GM13977 (cell line): ENCODE results near the gene REXO1.
A peak's percentile ranks its signal among the peaks of the same experiment; 100 is the strongest.

ENCODE experiments used
- DNase-seq: peaks from one replicate; pipeline ENCODE4 v3.0.0; 2012; ENCODE audit warnings: low spot score
- CTCF ChIP-seq: IDR thresholded peaks from 2 replicates; pipeline ENCODE4 v1.5.1; 2012; ENCODE audit warnings: mild to moderate bottlenecking, control low read depth; ENCODE audit not compliant: insufficient read depth; ENCODE audit errors: extremely low read depth, missing control alignments
- in situ Hi-C: fragments of 300-500 bp; cut with MboI; formaldehyde crosslinking; loops from one replicate; pipeline ENCODE4 v1.12.0; 2022; ENCODE audit warnings: low sequenced_read_pairs, low pct_unique_long_range_greater_than_20kb, mixed read lengths, inconsistent platforms; ENCODE audit not compliant: unreplicated experiment

REXO1 gene

GRCh38 chr19:1768918-1769644 is 79.2 kb downstream of the REXO1 start:
- TF ChIP-seq CTCF = no peak
- in situ Hi-C loops = no loop called here
- no peak for DNase-seq

- in situ Hi-C loops = no loop called here
Measured at GRCh38 chr19:1768248-1768647, 80.0 kb downstream of the REXO1 start.

GRCh38 chr19:1767464-1767933 is 80.8 kb downstream of the REXO1 start:
- in situ Hi-C loops = no loop called here
- DNase-seq = peak; percentile 92
- TF ChIP-seq CTCF = peak; percentile 91

More at GRCh38 chr19:1768248-1768647, 80.0 kb downstream of the REXO1 start:
- peak; percentile 13 for TF ChIP-seq CTCF
- DNase-seq = peak; percentile 31

GRCh38 chr19:1766800-1767352 is 81.4 kb downstream of the REXO1 start:
- in situ Hi-C loops = no loop called here
- TF ChIP-seq CTCF = no peak
- peak; percentile 42 for DNase-seq

- in situ Hi-C loops = no loop called here
- DNase-seq = peak; percentile 23
- no peak for TF ChIP-seq CTCF
Measured at GRCh38 chr19:1765904-1766799, 82.1 kb downstream of the REXO1 start.
